GM12878 (cell line): ENCODE measurements around the gene ENG.

Experiments
- CBX3 ChIP-seq: fragments of 200-600 bp; sonication (generic); IDR thresholded peaks from 2 replicates; pipeline ENCODE4 v1.6.1; 2016; ENCODE audit warnings: low read depth, borderline replicate concordance
- CTCF ChIP-seq, 3 experiments: IDR thresholded peaks in 2 of 3; conservative IDR thresholded peaks in 1 of 3; 2 replicates each; pipeline ENCODE4 v1.5.1; 2011; ENCODE audit warnings: low read depth in 3 of 3, low read length in 3 of 3, mild to moderate bottlenecking in 3 of 3, control low read depth in 2 of 3, moderate library complexity in 2 of 3, inconsistent platforms in 1 of 3, mixed read lengths in 1 of 3; ENCODE audit not compliant: control insufficient read depth in 2 of 3, insufficient read depth in 1 of 3; ENCODE audit errors: extremely low read depth in 1 of 3
- EZH2 ChIP-seq: IDR thresholded peaks from 2 replicates; pipeline ENCODE4 v1.6.1; 2012; ENCODE audit warnings: low read depth, mild to moderate bottlenecking, control low read depth, inconsistent platforms, low read length, borderline replicate concordance; ENCODE audit not compliant: control insufficient read depth
- MAX ChIP-seq: IDR thresholded peaks from 2 replicates; pipeline ENCODE4 v1.6.1; 2012; ENCODE audit warnings: low read depth, low read length, improper control_type of control experiment
- SP1 ChIP-seq: IDR thresholded peaks from one replicate; pipeline ENCODE4 v1.6.1; 2011; ENCODE audit warnings: low read depth, low read length
- TAF1 ChIP-seq: IDR thresholded peaks from 2 replicates; pipeline ENCODE4 v1.6.1; 2011; ENCODE audit warnings: mild to moderate bottlenecking, low read depth, low read length, borderline replicate concordance

DNA sequence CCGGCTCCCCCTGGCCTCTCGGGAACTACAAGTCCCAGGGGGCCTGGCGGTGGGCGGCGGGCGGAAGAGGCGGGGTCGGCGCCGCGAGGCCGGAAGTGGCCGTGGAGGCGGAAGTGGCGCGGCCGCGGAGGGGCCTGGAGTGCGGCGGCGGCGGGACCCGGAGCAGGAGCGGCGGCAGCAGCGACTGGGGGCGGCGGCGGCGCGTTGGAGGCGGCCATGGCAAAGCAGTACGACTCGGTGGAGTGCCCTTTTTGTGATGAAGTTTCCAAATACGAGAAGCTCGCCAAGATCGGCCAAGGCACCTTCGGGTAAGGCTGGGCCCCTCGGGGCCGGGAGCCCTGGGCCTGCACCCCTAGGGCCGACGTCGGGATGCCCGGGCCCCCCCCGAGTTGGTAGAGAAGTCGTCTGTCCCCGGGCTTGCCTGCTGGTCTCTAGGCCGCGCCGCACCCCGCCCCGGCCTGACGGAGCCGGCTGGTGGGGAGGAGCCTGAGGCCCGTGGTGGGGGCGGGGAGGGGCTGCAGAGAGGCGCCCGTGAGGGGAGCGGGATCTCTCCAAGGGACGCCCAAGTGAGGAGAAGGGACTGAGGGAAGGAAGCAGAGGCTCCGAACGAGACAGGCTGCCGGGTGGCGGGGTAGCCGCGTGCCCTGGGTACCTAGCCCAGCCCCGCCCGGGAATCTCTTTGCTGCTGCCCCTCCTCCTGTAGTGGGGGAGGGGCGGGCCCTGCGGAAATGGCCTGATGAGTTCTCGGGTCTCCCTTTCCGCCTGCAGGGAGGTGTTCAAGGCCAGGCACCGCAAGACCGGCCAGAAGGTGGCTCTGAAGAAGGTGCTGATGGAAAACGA, 68.3 kb downstream of the ENG start, which contains the start of gene CDK9:
- TF ChIP-seq CTCF (IDR thresholded peaks at IDR 0.05 in 2 of 3, conservative IDR thresholded peaks at IDR 0.05 in 1 of 3; ENCODE audit: control insufficient read depth in 2 of 3, extremely low read depth in 1 of 3, insufficient read depth in 1 of 3, low read depth in 3 of 3, low read length in 3 of 3) (peak in 2 of 3 experiments; percentile 4 to 12; a peak in 2 of 6 replicates), MAX (no peak), TAF1 (peak; percentile 57; the same call in 1 of the 2 replicates), CBX3 (no peak), EZH2 (no peak), SP1 (no peak)
